Bone marrow (tissue), 2 donors: Measurements from ENCODE around the gene RRBP1.

ENCODE experiments used
- DNase-seq, 2 donors: peaks; one replicate each; lab custom pipeline; 2025; lab: John Stamatoyannopoulos, UW

RRBP1 gene

DNA sequence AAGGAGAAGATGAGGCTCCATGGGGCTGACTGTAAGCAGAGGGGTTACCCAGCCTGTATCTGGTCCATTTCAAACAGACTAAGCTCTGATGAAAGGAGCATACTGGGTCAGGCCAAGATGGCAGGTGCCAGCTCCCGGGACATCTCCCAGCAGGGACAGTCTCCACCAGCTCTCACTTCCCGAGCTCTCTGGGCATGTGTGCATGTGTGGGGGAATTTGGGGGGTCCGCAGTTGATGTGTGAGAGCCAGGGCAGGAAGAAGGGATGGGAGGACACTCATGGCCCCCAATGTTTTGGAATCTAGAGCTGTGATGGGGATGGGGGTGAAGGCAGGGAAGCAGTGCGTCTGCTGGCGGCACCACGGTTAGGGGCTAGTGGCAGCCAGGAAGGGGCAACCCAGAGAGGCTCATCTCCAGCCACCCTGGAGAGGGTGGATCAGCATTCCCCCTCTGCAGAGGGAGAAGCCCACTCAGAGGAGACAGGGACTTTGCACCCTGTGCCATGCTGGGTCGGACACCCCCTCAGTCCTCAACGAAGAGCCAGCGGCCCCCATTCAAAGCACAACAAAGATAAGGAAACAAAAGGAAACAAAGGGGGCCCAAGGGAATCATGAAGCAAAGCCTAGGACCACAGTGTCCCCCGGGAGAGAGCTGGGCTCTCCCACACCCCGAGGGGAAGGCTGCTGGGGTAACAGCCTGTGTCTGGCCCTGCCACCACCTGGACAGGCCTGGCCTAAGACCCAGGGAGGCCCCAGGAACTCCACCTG, 59.8 kb downstream of the RRBP1 start:
- DNase-seq: no peak

DNA sequence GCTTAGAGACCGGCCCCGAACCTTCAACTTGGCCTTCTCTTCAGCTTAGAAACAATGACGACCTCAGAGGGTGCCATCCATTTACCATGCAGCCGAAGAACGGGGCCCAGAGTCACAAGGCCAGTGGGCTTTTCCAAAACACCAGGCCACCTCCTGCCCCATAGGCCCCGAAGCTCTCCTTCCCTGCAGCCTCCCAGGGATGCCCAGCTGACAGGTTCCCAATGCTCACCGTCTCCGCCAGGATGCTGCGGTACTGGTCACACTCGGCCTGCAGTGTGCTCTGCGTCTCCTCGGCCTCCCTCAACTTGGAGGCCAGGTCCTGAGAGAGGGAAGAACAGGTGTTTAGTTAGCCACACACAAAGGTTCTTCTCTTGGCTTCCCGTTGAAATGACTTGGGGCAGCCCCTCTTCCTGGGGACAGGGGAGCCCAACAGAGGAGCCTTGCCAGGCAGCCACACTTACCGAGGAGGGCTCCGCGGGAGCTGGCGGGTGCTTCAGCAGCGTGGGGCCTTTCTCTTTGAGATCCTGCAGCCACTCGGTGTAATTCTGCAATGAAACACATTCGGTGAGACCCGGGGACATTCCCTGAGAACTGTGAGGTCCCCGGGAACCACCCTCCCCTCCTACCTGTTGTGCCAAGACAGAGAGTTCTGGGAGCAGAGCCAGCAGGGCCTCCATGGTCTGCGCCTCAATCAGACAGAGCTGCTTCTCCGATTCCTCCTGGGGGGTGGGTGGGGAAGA, 60.6 kb downstream of the RRBP1 start:
- DNase-seq: no peak

DNA sequence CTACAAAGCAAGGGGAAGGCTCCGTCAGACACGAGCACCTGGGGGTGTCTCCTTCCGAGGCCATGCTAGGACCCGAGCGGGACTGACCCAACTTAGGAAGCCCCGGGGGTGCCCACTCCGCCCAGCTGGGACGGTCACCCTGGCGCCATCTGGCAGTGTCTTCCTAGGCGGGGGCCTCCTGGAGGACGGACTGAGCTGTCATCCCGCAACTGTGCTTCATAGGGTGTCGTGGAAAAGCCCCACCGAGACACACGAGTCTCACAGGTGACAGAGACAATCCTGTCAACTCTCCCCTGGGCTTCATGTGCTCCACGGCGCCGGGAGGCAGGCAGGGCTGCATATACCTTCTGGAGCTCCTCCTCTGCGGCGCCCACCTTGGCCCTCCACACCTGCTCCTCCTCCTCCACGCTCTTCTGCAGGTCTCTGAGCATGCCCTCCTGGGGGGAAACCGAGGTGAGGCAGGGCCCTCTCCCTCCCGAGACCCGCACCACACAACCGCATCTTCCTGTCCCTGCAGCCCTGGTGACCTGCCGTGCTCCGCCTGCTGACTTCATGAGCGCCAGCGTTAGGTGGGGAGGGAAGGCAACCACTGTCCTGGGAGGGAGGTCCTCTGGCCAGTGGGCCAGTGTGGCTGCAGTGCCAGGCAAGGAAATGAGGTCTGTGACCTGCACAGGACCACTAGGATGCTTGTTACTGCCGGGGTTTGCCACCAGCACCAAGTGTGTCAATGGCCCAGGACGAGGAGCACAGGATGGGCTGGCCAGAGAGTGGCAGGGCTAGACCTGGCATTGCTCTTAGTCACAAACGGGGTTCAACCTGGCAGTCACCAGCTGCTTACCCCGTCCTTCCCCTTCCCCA, 61.4 kb downstream of the RRBP1 start:
- no peak for DNase-seq

DNA sequence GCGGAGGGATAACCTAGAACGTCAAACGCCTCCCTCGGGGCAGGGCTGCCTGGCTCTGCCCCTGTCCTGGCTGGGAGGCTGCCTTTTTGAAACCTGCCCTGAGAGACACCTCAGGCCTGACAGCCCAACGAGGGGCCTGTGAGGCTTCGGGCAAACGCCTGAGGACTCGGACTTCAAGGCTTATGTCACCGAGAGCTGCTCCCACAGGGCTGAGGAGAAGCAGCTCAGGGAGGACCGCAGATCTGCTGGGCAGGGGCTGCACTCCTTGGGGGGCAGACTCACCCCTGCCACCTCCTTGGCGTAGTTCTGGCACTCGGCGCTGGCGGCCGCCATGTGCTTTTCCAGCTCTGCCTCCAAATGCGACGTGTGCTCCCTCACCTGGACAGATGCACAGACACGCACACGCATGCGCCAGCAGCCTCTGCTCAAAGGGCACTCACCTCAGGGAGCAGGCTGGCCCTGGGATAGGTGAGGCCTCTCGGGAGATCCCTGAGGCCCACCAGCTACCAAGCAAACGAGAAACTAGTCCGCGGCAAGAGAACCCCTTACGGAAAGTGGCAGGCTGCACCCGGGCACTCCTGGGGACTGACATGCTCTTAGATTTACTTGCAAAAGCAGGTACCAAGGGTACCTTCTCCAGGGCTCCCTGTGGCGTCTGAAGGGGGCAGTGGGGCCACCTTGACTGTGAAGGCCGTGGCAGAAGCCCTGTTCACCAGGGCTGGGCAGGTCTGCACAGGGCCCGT, 62.5 kb downstream of the RRBP1 start:
- DNase-seq: no peak

DNA sequence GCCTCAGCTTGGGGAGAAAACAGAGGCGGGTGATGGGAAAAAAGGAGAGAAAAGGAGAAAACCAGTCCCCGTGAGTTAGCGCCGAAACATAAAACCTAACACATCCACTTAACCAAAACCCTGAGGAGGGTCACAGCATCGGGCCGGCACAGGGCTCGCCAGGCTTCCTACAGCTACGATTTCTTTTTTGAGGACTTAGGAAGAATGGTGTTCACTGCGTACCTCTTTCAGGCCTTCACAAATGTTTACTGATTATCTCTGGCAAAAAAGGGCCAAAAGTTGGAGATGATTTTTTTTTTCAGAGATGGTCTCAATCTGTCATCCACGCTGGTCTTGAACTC, 63.4 kb downstream of the RRBP1 start:
- no peak for DNase-seq

DNA sequence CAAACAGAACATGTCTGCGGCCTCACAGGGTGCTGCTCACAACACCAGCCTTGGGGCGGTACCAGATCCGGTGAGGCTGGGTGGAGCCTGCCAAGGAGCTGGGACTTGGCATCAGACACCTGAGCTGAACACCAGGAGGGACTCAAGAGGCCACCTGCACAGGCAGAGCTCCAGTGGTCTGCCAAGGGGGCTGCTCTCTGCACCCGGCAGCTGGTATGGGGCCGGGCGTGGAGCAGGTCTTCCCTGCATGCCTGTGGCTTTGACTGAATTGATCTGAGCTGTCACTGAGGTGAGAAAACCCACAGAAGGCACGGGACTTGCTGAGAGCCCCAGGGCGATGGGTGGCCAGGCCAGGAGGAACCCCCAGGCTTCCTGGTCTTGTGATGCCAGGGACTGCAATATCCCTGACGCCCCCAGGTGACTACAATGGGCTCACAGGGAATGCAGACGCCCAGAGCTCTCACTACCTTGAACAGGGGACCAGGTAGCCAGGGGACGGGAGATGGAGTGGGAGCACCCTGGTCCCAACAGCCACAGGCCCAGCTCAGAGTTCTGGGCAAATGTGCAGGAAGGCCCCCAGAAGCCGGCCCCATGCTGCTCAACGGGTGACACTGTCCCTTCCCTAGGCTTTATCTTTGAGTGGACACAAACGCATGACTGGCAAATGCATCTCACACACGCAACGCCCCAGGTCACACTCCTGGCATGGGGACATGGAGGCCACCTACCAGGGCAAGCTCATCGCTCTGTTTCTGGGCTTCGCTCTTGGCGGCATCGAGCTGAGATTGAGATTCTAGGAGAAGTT, 64.0 kb downstream of the RRBP1 start:
- no peak for DNase-seq

DNA sequence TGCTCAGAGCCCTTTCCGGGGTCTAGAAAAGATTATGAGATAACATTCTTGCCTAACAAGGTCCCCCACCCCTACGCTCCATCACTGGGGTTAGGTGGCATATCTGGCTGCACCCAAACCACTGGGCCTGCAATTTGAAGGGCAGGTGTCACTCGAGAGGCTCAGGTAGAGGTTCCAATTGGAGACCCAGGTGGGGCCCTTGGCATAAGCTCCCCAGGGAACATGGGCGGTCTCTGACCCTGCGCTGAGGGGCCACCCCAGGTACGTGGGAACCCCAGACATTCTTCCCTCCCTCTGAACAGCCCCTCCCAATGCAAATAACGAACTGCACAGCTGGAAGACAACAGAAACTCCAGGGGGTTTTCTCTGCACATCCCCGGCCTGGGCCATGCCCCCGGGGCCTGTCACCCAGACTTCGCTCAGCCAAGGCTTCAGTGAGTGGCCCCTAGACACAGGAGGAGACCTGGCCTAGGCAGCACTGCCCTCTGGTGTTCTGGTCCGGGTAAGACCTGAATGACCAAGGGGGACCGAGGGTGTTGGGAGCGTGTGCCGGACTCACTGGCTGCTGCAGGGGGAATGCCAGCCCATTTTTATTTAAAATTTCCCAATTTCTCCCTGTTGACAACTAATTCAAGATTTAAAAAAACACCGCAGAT, 64.7 kb downstream of the RRBP1 start:
- no peak for DNase-seq

DNA sequence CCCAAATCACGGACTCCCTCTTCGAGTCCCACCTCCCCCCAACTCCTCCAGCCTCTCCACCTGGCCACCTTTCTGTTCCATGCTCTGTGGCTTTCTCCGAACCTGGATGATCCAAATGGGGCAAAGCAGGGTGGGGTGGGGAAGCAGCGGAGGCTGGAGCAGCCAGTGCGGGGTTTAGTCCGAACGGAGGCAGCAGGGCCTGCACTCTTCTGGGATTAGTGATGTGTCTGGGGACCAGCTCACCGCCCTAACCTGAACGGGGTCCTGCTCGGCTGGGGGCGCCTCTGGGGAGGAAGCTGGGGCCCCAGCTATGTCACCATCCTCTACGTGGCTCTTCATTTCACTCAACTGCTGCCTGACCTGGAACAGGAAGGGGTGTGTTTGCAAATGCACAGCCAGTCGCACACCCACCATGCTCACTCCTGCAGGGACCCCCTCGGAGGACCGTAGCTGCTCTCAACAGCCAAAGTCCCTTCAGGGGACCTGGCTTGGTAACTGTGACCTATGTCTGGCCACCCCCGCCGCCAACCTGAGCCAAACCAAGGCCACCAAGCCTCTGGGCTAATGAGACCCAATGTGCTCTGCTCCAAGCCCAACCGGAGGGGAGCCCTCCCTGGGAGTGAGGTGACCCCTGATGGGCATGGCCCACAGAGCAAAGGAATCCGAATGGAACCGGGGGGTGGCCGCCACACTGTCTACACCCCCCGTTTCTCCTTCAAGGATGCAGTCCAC, 65.4 kb downstream of the RRBP1 start:
- DNase-seq: no peak

DNA sequence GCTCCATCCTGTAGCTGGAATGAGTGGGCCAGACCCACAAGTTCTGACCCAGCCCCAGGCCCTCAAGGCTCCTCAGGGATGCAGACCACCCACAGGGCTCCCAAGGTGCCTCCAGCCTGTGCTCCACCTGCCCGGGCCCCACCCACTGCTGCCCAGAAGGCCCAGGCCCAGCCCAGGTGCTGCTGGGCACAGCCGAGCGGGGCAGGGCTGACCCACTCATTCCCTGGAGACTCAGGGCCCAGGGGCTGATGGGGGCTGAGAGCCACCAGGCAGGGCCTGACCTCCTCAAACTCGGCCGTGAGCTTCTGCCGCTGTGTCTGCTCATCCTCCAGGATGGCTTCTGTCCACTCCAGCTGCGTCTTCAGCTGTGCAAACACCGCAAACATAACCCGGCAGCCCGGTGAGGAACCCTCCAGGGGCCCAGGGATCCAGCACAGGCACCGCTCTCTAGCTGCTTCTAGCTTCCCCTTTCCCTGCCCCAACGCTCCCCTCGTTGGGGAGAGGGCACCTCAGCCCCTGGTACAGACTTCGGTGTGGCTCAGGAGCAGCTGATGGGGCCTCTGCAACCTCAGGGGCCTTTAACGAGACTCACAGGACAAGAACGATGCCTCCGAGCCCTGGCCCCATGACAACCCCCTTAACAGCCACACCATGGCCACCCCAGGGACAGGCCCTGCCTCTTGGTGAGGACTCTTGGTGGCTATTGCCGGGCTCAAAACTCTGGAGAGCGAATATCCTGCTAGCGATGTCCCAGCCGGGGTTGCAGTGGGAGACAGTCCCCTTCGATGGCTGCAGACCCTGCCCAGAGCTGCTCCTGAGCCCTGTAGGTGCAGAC, 66.2 kb downstream of the RRBP1 start:
- no peak for DNase-seq

DNA sequence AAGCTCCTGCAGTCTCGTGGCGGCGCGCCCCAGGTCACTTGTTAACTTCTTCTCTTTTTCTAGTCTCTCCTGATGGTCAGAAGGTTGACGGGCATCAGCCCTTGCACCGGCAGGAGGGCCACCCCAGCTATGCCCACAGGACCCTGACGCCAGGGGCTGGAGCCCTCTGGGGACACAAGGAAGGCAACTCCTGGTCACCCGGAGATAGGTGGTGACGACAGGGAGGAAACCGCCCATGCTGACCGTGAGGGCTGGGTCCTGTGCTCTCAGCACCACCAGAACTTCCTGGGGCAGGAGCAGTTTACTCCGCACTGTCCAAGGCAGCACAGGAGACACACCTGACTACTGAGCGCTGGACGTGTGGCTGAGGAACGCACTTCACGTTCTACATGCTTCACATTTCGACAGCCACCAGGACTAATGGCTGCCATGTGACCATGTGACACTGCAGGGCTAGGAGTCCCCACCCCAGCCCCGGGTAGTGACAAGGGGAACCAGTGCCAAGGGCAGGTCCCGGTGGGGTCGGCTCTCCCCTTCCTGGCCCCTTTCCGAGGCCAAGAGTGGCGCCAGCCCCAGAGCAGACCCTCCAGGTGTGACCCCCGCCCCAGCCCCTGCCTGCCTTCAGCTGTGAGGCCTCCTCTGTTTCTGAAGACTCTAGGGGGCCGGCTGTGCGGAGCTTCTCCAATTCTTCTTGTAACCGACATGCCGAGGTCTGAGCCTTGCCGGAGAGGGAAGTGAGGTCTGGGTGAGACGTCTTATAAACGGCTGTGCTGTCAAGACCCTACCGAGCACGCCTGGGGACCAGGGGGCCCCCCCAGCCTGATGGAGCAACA, 67.0 kb downstream of the RRBP1 start:
- DNase-seq: no peak

DNA sequence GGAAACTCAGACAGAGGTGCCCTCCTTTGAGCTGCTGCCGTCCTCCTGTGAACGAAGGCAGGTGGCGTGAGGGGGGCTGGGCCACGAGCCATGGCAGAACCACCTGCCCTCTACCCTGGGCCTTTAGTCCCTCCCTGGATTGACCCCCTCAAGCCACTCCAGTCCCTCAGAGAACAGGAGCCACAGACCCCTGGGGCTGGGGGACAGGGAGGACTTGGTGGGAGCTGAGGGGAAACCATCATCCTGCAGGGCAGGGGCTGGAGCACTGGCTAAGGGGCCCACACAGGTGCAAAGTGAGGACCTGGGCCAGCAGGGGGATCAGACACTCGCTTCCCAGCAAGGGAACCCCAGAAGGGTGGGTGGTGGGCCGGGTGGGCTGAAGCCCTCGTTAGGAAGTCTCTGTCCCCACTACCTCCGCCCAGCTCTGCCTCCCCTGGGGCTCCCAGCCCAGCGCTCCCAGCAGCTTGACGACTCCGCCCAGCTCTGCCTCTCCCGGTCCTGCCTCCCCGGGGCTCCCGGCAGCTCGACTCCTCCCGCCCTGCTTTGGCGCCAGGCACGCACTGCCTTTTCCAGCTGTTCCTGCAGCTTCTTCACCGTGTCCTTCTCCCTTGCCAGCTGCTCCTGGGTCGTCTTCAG, 67.7 kb downstream of the RRBP1 start:
- DNase-seq: no peak

DNA sequence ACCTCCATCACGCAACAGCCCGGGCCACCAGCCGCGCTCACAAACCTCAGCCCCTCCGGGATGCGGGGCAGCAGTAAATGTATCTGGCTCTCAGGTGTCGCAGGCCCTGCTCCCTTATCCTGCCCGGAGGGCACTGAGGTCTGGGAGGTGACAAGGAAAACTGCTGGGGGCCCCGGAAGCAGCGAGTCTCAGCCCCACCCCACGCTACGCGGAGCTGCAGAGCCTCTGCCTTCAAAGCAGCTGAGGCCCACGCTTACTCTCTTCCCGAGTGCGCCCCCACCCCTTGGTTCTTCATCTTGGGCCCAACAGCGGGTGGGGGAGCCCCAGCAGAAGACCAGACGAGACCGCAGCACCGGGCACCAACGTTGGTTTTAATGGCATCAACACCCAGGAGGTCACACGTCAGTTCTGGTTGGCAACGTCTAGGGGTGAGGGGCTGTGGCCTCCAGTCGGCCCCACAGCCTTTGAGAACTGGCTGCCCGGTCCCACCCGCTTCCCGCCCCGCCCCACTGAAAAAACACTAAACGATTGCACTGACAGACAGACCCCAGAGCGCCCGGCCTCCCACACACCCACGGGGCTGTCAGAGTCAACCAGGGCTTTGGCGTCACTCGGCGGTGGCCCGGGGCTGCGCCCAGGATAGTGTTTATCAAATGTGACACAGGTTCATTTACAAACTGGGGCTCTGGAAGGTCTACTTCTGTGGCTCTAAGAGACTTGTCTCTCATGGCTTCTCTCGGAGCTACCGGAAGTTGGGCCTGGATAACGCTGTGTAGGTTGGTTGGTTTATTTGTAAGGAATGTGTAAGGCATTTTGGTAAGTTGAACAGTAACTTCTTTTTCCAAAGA, 68.5 kb downstream of the RRBP1 start:
- no peak for DNase-seq

DNA sequence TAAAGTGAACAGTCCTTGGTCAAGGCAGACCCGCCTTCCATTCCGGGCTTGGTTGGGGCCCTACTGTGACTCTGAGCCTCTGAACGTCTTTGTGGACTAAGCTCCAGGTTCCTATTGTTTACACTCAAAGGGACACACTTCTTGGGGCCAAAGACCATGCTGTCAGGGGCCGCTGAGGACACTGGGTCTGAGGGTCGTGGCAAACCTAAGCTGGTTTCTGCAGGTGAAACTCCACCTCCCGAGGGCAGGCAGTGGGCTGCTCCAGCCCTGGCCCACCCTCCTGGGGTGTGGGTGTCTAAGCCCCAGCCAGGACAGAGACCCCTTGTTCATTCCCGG, 69.1 kb downstream of the RRBP1 start:
- no peak for DNase-seq

DNA sequence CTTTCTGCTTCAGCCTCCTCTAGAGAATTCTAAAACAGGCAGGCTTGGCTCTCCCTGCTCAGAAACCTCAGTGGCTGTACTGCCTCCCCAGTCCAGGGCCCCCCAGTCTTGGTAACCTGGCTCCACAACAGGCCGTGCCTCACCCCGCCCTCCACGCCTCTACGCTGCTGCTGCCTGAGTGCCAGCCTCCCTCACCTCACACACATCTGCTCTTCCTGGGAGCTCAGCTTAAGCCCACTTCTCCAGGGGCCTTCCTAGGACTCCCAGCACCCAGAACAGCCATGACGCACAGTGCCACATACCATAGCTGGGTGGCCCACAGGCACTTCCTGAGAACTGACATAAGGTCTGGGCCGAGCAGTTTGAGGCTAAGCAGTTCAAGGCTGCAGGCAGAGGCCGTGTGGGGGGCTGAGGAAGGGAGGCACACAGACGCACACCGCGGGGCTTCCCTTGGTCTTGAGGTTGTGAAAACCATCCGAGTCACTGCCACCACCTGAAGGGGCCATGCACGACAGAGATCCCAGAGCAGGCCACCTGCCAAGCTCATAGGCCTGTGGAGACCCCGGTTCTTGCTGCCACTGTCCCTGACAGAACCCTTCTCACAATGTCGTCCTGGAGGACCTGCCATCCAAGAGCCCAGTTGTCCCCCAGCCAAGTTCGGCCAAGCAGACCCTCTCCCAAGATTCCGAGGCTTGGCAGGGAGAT, 69.6 kb downstream of the RRBP1 start:
- no peak for DNase-seq

DNA sequence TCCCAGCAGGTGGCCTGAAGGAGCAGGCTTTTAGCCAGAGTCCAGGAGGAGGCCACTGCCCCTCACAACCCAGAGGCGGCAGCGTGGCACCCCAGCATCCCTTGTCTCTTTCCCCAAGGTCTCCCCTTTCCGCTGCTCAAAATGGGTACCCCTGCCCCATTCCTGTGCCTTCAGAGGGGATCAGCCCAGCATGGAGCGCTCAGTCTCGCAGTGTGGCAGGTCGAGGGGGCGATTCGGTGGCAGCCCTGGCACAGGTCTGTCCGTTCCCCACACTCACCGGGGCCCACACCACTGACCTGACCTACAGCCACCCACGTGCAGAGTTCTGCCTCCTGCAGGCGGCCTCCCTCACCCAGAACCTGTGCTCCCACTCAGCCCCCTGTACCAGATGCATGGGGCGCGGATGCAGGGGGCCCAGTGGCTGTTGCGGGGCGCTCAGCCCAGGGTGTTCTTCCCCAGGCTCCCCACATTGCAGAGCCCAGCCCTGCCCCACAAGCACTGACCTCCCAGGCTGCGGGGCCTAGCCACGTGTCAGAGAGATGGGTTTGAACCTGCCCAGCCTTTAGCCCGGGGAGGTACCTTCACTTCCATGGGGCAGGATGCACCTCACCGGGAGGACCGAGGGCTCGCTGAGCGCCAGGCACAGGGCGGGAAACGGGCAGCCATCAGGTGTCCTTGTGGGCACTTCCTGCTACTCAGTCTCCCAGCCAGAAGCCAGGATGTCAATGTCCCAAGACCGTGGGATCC, 70.3 kb downstream of the RRBP1 start:
- DNase-seq: no peak

DNA sequence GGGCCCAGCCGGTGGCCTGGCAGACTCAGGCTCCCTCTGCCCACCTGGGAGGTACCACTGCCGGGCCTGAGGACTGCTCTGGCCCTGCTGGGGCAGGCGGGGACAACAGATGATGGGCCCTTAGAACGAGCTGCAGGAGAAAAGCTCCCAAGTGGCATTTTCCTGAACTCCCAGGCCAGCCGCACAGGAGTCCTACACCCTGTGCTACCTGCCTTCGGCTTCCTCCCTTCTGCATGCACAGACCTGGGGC, 70.8 kb downstream of the RRBP1 start:
- no peak for DNase-seq
